CD4-positive, alpha-beta T cell treated with Interleukin-10 for 1 hour (primary cell): ENCODE measurements around the gene HMCN2.

Experiments used
- DNase-seq: peaks from one replicate; pipeline ENCODE4 v3.0.0-alpha.2; 2020

HMCN2 gene

DNA sequence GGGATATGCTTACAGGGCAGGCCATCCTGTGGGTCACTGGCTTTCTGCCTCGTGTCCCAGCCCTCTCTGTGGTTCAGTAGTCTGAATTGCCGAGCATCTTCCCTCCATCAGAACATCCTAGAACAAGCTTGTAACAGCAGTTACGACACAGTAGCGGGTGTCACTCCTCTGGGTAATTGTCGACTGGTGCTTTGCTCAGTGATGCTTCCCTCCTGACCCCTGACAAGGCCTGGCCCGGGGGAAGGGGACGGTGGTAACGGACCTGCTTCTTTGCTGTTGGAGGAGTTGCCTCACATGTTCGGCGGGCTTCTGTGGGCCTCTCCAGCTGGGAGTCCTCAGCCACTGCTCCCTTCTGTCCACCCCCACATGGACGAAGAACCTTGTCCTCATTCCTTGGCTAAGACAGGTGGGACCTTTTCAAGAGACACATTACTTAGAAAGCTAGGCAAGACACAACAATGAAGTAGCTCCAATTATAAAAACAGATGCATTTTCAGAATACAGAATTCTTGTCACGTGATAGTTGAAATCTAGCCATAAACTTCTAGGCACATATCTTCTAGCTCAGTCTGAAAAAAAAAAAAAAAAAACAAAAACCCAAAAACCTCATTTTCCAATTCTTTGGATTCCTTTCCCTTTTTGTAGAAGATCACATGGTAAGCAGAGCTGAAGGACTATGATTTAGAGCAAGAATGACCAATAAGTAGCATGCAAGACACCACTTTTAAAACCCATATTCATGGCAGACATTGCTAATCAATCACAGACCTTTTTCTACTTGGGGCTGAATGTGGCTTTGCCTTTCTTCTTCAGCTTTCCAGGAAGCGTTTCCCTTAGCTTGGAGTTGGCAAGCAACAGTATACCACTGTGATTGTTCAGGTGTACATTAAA, 25.0 kb downstream of the HMCN2 start:
- no peak for DNase-seq

DNA sequence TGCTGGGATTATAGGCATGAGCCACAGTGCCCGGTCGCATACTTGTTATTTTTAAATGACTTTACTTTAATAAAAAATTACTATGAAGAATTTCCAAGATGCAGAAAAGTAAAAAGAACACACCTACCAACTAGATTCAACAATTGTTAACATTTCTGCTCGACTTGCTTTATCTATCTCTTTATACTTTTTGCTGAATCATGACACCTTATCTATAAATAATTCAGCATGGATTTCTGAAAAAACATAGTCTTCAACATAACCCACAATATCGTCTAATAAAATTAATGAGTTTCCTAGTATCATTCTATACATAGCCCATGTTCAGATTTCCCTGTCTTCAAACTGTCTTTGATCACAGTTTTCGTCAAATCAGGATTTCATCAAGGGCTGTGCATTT, 25.9 kb downstream of the HMCN2 start:
- no peak for DNase-seq

GRCh38 chr9:130292106-130292505, 26.5 kb downstream of the HMCN2 start:
- DNase-seq = no peak

DNA sequence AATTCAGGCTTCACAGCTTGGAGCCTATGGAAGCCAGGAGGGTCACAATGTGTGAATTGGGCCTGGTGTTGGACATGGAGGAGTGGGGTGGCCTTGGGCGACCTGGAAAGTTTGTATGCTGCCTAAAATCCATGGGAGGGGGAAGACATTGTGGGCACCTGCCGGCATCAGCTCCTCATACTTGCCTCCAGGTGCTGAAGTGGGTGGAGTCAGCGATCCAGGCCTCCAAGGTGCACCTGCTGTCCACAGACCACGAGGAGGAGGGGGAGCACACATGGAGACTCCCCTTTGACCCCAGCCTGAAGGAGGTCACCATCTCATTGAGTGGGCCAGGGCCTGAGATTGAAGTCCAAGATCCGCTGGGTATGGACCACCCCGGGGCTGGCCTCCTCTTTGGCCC, 29.1 kb downstream of the HMCN2 start:
- no peak for DNase-seq

DNA sequence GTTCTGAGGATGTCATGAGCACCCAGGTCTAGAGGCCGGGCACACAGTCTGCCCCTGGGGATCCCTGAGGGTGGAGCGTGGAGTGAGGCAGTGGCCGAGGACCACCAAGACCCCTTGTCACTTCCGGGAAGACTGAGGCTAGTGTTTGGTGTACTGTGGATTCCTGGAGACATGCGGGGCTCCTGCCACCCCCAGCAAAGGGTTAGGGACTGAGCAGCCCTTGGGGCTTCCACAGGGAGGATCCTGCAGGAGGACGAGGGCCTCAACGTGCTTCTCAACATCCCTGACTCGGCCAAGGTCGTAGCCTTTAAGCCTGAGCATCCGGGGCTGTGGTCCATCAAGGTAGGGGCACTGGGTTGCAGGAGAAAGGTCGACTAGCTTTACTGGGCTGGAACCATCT, 29.9 kb downstream of the HMCN2 start:
- DNase-seq = no peak

DNA sequence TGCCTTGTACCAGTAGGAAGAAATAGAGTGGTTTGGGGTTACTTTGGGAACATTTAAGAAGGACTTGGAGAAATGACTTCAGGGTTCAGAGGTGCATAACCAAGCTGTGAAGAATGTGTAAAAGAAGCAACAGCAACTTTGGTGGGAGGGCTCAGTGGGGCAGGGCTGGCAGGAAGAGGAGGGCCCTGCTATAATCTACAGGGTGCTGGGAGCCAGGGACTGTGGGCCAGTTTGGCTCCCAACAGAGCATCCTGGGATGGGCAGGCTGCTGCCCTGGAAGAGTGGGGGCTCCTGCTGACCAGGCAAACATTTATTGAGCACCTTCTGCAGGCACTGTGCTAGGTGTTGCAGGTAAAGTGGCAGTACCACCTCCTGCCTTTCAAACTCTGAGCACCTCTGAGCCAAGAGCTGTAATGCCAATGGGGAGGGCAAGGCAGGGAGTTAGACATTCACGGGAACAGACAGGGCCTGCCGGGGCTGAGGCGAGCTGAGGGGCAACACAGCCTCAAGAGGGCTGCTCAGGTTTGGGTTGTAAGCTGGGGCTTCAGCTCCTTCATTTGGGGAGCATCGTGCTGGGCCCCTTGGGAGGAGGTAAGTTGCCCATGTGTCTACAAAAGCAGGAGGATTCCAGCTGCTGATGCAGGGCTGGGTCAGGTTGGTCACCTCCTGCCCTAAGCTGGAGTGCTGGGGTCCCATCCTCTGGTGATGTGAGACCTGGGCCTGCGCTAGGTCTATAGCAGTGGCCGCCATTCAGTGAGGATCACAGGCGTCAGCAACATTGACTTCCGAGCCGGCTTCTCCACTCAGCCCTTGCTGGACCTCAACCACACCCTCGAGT, 30.6 kb downstream of the HMCN2 start:
- no peak for DNase-seq

DNA sequence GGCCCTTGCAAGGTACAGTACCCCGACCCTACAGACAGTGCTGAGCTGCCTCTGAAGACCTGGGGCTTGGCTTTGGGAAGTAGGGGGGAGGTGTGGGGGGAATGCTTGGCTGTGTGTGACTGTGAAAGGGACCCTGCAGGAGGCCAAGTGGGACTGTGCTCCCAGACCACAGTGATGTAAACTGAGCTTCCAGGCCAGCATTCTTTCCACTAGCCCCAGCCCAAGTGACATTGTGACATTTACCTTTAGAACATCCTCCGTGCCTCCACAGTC, 31.2 kb downstream of the HMCN2 start:
- DNase-seq = no peak

GRCh38 chr9:130297371-130297770, 31.8 kb downstream of the HMCN2 start:
- no peak for DNase-seq

DNA sequence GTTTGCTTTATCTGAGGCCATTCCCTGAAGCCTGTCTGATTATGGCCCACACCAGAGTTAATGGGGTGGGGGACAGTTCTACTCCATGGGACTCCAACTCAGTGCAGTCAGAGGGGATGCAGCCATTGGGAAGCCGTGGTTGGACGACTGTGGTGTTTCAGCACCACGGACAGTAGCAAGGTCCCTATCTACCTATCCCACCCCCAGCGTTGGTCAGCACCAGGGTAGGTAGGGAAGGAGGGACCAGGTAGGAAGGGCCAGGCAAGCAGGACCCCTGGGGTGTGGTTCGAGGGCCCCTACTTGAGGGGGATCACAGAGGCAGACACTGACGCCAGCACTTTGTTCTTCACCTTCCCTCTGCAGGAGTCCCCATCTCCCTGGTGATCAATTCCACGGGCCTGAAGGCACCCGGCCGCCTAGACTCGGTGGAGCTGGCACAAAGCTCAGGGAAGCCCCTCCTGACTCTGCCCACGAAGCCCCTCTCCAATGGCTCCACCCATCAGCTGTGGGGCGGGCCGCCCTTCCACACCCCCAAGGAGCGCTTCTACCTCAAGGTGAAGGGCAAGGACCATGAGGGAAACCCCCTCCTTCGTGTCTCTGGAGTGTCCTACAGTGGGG, 33.2 kb downstream of the HMCN2 start:
- no peak for DNase-seq

GRCh38 chr9:130299785-130300615, 34.4 kb downstream of the HMCN2 start:
- DNase-seq = no peak

GRCh38 chr9:130300739-130301138, 35.2 kb downstream of the HMCN2 start:
- DNase-seq = no peak

GRCh38 chr9:130301483-130302286, 36.1 kb downstream of the HMCN2 start:
- DNase-seq = no peak

DNA sequence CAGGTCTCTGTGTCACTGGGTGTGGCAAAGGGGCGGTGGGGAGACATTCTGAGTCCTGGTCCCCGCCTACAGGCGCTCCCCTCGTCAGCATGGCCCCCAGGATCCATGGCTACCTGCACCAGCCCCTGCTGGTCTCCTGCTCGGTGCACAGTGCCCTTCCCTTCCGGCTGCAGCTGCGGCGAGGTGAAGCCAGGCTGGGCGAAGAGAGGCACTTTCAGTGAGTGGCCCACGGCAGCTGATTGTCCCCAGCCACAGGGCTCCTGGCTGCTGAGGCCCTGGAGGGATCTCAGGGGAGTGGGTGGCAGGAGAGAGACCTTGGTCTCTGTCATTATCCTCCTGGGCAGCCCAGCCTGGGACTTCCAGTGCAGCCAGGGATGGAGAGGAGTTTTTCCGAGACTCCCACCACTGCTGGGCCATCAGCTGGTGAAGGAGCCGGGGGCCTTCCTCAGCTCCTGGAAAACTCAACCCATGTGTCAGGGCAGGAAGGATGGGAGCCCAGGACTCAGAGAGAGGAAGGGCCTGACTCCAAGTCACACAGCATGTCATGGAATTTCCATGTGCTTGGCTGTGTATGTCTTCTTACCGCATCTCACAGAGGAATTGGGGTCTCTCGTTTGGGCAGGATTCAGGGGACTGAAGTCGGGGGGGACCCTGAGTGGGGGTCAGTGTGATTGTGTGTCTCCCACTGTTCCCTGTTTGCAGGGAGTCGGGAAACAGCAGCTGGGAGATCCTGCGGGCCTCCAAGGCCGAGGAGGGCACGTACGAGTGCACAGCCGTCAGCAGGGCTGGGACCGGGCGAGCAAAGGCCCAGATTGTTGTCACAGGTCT, 37.4 kb downstream of the HMCN2 start:
- DNase-seq = no peak

DNA sequence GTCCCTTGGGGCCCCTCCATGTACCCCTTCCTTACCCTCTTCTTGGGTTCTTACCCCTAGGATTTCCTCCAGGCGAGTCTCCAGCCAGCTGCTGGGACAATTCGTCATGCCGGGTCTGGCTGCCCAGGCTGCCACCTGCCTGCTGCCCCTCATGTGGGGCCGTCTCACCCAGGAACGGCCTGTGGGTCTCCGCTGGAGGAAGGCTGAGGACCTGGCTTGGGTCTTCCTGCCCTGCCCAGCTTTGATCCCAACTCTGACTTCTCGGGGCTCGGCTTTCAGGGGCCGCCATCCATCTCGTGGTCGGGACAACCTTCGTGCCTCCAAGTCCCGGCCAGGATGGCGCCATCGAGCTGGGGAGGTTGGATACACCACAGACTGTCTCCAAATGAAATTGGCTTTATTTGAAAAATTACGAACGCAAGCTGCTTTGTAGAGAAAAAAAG, 38.1 kb downstream of the HMCN2 start:
- no peak for DNase-seq

GRCh38 chr9:130304116-130304515, 38.6 kb downstream of the HMCN2 start:
- DNase-seq = no peak

DNA sequence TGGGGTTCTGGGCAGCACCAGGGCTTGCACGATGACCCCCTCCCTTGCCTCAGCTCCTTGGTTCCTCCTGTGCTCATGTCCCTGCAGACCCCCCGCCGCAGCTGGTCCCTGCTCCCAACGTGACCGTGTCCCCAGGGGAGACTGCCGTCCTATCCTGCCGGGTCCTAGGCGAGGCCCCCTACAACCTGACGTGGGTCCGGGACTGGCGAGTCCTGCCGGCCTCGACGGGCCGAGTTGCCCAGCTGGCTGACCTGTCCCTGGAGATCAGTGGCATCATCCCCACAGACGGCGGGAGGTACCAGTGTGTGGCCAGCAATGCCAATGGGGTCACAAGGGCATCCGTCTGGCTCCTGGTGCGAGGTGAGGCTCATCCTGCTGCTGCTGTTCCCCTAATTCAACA, 39.1 kb downstream of the HMCN2 start:
- no peak for DNase-seq

GRCh38 chr9:130305381-130305780, 39.8 kb downstream of the HMCN2 start:
- DNase-seq = no peak

- no peak for DNase-seq
Measured at GRCh38 chr9:130306823-130307666, 41.5 kb downstream of the HMCN2 start.

DNA sequence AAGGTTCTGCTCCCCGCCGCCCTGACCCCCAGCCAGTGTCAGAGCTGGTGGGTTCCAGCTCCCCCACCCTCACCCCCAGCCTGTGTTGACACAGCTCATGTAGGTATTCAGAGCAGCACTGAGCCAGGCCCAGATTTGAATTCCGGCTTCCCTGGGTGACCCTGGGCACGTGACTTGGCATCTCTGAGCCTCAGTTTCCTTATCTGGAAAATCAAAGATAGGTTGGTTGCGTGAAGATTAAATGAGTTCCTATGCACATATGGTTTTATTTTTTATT, 42.0 kb downstream of the HMCN2 start:
- DNase-seq = no peak

GRCh38 chr9:130308081-130308571, 42.6 kb downstream of the HMCN2 start:
- DNase-seq = no peak
